Lower leg skin (tissue), 3 donors: Measurements from ENCODE around the gene MIEF2.

Experiments used
- CTCF ChIP-seq, 3 donors: fragments of 450-650 bp; IDR thresholded peaks; one replicate each; pipeline ENCODE4 v1.5.1; 2016; ENCODE audit warnings: antibody characterized with exemption in 3 of 3, mild to moderate bottlenecking in 3 of 3, moderate library complexity in 2 of 3
- POLR2A ChIP-seq, 2 donors: fragments of 450-650 bp; IDR thresholded peaks; one replicate each; pipeline ENCODE4 v1.6.1; 2016 to 2017; ENCODE audit warnings: antibody characterized with exemption in 2 of 2, mild to moderate bottlenecking in 1 of 2, moderate library complexity in 1 of 2

- TF ChIP-seq POLR2A (IDR thresholded peaks at IDR 0.05) (no peak), CTCF (IDR thresholded peaks at IDR 0.05) (no peak)
Measured at GRCh38 chr17:18257982-18258355, 2.5 kb upstream of the MIEF2 start.
